ENCODE results near the gene DDRGK1. TPM values are rescaled to one million over a fixed set of nuclear protein-coding genes. Genes with fewer than 3 reads are reported as not detected.

DDRGK1 gene
- total RNA-seq (2012; rRNA removed): 12.2 and 20.6 TPM in 2 replicates
- 29.6 and 33.1 TPM in 2 replicates for polyA plus RNA-seq (2012; rRNA removed)
- polyA plus RNA-seq (2012; cell fraction: cytosol; rRNA removed): 31.0 and 41.4 TPM in 2 replicates
- polyA plus RNA-seq (2012; cell fraction: nucleus; rRNA removed; ENCODE audit: low replicate concordance): 27.9 and 35.2 TPM in 2 replicates
- Bru-seq, nascent RNA: percentile 72 among the genes with signal in this experiment
- BruChase-seq, experiment 1, labeled RNA remaining after a 6-hour chase: percentile 76 among the genes with signal in this experiment
- BruChase-seq, experiment 2, labeled RNA remaining after a 2-hour chase: percentile 74 among the genes with signal in this experiment
- long read RNA-seq, transcript DDRGK1-201 (9 exons, 1,306 nt): major isoform, 36 of 42 reads
- long read RNA-seq, partial matches to known transcripts: 3 of 42 reads
- long read RNA-seq, other reads (novel, unspliced or antisense): 3 of 42 reads

DNA sequence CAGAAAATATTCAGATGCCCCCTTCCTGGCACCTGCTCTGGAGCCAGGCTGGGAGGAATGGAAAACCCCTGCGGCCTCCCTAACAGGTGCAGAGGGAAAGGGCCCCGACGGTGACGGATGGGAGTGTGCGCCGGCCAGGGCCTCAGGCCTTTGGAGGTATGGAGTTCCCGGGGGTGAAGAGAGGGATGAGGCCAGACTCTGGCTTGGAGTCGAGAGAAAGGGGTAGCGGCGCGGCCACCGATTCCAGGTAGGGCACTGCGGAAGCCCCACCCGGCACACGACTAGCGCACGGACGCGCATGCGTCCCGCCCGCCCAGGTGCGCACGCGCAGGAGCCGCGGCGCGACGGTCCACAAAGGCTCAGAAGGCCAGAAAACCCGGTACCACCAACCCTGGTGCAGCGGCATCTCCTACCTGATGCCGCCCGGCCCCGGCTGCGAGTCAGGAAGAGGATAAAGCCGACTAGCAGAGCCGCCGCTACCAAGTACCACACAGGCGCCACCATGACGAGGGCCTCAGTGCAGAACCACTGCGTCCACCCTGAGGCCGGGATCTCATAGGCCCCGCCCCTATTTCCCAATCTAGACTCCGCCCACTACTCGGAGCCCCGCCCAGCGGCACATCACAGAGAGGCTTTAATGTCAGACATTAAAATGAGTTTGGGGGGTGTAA is at the start of gene DDRGK1:
DDRGK1 (minus strand) TSS at position 559 of the 671 bp plus-strand sequence; CDS start at position 504, 55 bp downstream.
- Histone ChIP-seq H2BK5ac (ENCODE audit: low read depth, low read length, poor library complexity, severe bottlenecking) (peak within 1 kb of the TSS; percentile 78), H3K4me3 (ENCODE audit: insufficient read depth, low read depth, low read length) (peak within 1 kb of the TSS; percentile 83), H2BK20ac (ENCODE audit: low read depth, low read length) (no peak within 1 kb of the TSS), H3K14ac (replicated peaks; ENCODE audit: low read depth, low read length) (peak within 1 kb of the TSS; percentile 98), H3K27ac (ENCODE audit: insufficient read depth, low read length) (peak within 1 kb of the TSS; percentile 87), H3K27me3 (ENCODE audit: control insufficient read depth, insufficient read depth, low read length) (no peaks in the 10 kb centered on the region), H3K9me3 (ENCODE audit: control insufficient read depth, insufficient read depth, low read length) (no peaks in the 10 kb centered on the region), H2AK5ac (ENCODE audit: low read depth, low read length) (peak within 1 kb of the TSS; percentile 52; the same call in 1 of the 2 replicates), H3K4ac (ENCODE audit: low read depth, low read length) (peak within 1 kb of the TSS; percentile 85), H2BK15ac (ENCODE audit: low read depth, low read length) (peak within 1 kb of the TSS; percentile 25; the same call in 1 of the 3 replicates), H4K91ac (ENCODE audit: insufficient read depth, low read depth, low read length) (peak within 1 kb of the TSS; percentile 86), H3K4me1 (ENCODE audit: control insufficient read depth, insufficient read depth, low read length) (peaks cover 7% of the 10 kb centered on the region), H4K8ac (ENCODE audit: low read depth in 2 of 2, low read length in 2 of 2) (peak within 1 kb of the TSS; percentile 25 to 96), H3K9me1 (ENCODE audit: insufficient read depth, low read length) (peaks cover 7% of the 10 kb centered on the region; the same call in 1 of the 2 replicates), H3K79me1 (ENCODE audit: low read depth in 1 of 2, low read length in 2 of 2) (peaks cover 26 to 48% of the 10 kb centered on the region in 2 experiments), H3K36me3 (ENCODE audit: control insufficient read depth, insufficient read depth, low read length) (peaks cover 16% of the 10 kb centered on the region), H3K56ac (ENCODE audit: extremely low read depth, insufficient read depth, low read length) (peak within 1 kb of the TSS; percentile 40; the same call in 1 of the 2 replicates), H3K4me2 (ENCODE audit: low read depth, low read length) (peak within 1 kb of the TSS; percentile 84), H3K18ac (ENCODE audit: low read depth, low read length) (peak within 1 kb of the TSS; percentile 65), H2BK120ac (ENCODE audit: low read depth, low read length) (peak within 1 kb of the TSS; percentile 48; the same call in 1 of the 2 replicates), H3K23ac (ENCODE audit: low read depth, low read length) (peak within 1 kb of the TSS; percentile 71; the same call in 1 of the 2 replicates), H4K5ac (ENCODE audit: low read depth, low read length) (peak within 1 kb of the TSS; percentile 89), H2AFZ (replicated peaks; ENCODE audit: low read length, poor library complexity) (peak within 1 kb of the TSS; percentile 94), H3K9ac (ENCODE audit: low read depth, low read length) (peak within 1 kb of the TSS; percentile 80), H2AK9ac (replicated peaks; ENCODE audit: low read depth, low read length, poor library complexity) (peak within 1 kb of the TSS; percentile 96), H4K20me1 (ENCODE audit: insufficient read depth, low read length) (no peaks in the 10 kb centered on the region)
- BruUV-seq (replicated peaks): no TSS peak
- in situ Hi-C loops (cut with MboI; ENCODE audit: low sequenced_read_pairs): no loop called here
- peak; percentile 91 for ATAC-seq (ENCODE audit: low read depth)
- POLR2A ChIA-PET (ENCODE audit: unreplicated experiment): no interaction called here
- CTCF ChIA-PET: no interaction called here
- intact Hi-C loops (cut with micrococcal nuclease): no loop called here
- DNase-seq: peak; percentile 69
- dilution Hi-C loops (cut with HindIII; ENCODE audit: low sequenced_read_pairs, unreplicated experiment): no loop called here
- 5% methylated on average over 16 of the region's 48 CpGs; no CpG with 5 or more reads in 1 of the 2 experiments for WGBS, 2 experiments (ENCODE audit: extremely low coverage in 2 of 2, insufficient read length in 1 of 2)
- TF ChIP-seq, protein P1, sequence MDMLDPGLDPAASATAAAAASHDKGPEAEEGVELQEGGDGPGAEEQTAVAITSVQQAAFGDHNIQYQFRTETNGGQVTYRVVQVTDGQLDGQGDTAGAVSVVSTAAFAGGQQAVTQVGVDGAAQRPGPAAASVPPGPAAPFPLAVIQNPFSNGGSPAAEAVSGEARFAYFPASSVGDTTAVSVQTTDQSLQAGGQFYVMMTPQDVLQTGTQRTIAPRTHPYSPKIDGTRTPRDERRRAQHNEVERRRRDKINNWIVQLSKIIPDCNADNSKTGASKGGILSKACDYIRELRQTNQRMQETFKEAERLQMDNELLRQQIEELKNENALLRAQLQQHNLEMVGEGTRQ (IDR thresholded peaks at IDR 0.05; ENCODE audit: low read depth, low read length): no peak
- TF ChIP-seq FOS (IDR thresholded peaks at IDR 0.05; ENCODE audit: low read depth, low read length) (0 out of 2 replicates have a peak, but pooled peaks have one; percentile 15), BHLHE40 (IDR thresholded peaks at IDR 0.05; ENCODE audit: low read depth, low read length) (peak; percentile 74; the same call in 1 of the 2 replicates), RFX5 (IDR thresholded peaks at IDR 0.05; ENCODE audit: low read depth, low read length) (no peak), MAFK (IDR thresholded peaks at IDR 0.05; ENCODE audit: low read depth, low read length) (no peak), MXI1 (IDR thresholded peaks at IDR 0.05; ENCODE audit: borderline replicate concordance, low read depth, low read length) (peak; percentile 9; the same call in 1 of the 2 replicates), CEBPB (IDR thresholded peaks at IDR 0.05; ENCODE audit: low read depth, low read length) (peak; percentile 98), CHD1 (IDR thresholded peaks at IDR 0.05; ENCODE audit: low read depth, low read length) (no peak), SMC3 (IDR thresholded peaks at IDR 0.05; ENCODE audit: low read depth, low read length) (no peak), CTCF (conservative IDR thresholded peaks at IDR 0.05; ENCODE audit: low read depth, low read length) (no peak), POLR2A (IDR thresholded peaks at IDR 0.05; ENCODE audit: low read depth, low read length) (no peak; the same call in 1 of the 2 replicates), ELK1 (IDR thresholded peaks at IDR 0.05; ENCODE audit: borderline replicate concordance, low read depth, low read length) (no peak)

Measured in IMR-90 (cell line).